Embryonic facial prominence (tissue), 1 donor: ENCODE results near the gene TAGLN3.
A peak's percentile ranks its signal among the peaks of the same experiment; 100 is the strongest.

Experiments
- DNase-seq: peaks from one replicate; pipeline ENCODE4 v3.0.0-alpha.2; 2016; ENCODE audit errors: extremely low spot score

The TAGLN3 gene

GRCh38 chr3:111998636-111999483, at the start of gene TAGLN3:
Gene TAGLN3 (plus strand): TSS chr3:111998922. CDS start chr3:111999423, 501 bp downstream.
- DNase-seq, result no peak

- no peak for DNase-seq
These were observed 49.0 kb upstream of the TAGLN3 start for GRCh38 chr3:111949712-111950111.

- DNase-seq, result no peak
These were observed 47.7 kb upstream of the TAGLN3 start for GRCh38 chr3:111951032-111951431.

- DNase-seq, result no peak
These were observed 46.6 kb upstream of the TAGLN3 start for GRCh38 chr3:111952086-111952485.

- DNase-seq, result no peak
These were observed 45.8 kb upstream of the TAGLN3 start for GRCh38 chr3:111952866-111953450.

GRCh38 chr3:111954228-111954990, 44.3 kb upstream of the TAGLN3 start:
- DNase-seq, result no peak

- DNase-seq, result no peak
These were observed 42.8 kb upstream of the TAGLN3 start for GRCh38 chr3:111955876-111956275.

- no peak for DNase-seq
These were observed 42.3 kb upstream of the TAGLN3 start for GRCh38 chr3:111956449-111956848.

- DNase-seq, result no peak
These were observed 41.6 kb upstream of the TAGLN3 start for GRCh38 chr3:111956995-111957734.

- peak; percentile 38 for DNase-seq
These were observed 37.1 kb upstream of the TAGLN3 start for GRCh38 chr3:111961461-111962164.

- no peak for DNase-seq
These were observed 35.3 kb upstream of the TAGLN3 start for GRCh38 chr3:111963424-111963823.

- DNase-seq, result no peak
These were observed 33.2 kb upstream of the TAGLN3 start for GRCh38 chr3:111965484-111965883.

GRCh38 chr3:111967068-111967467, 31.7 kb upstream of the TAGLN3 start:
- DNase-seq, result no peak

GRCh38 chr3:111967651-111968274, 31.0 kb upstream of the TAGLN3 start:
- DNase-seq, result peak; percentile 74

- DNase-seq, result no peak
These were observed 30.2 kb upstream of the TAGLN3 start for GRCh38 chr3:111968319-111969054.

GRCh38 chr3:111970376-111970775, 28.3 kb upstream of the TAGLN3 start:
- no peak for DNase-seq

GRCh38 chr3:111971533-111972130, 27.1 kb upstream of the TAGLN3 start:
- no peak for DNase-seq

- no peak for DNase-seq
These were observed 25.8 kb upstream of the TAGLN3 start for GRCh38 chr3:111972891-111973290.

GRCh38 chr3:111975131-111975530, 23.6 kb upstream of the TAGLN3 start:
- no peak for DNase-seq

- DNase-seq, result no peak
These were observed 22.5 kb upstream of the TAGLN3 start for GRCh38 chr3:111976254-111976653.
